Measurements from ENCODE around the gene POLR3H.

The POLR3H gene

DNA sequence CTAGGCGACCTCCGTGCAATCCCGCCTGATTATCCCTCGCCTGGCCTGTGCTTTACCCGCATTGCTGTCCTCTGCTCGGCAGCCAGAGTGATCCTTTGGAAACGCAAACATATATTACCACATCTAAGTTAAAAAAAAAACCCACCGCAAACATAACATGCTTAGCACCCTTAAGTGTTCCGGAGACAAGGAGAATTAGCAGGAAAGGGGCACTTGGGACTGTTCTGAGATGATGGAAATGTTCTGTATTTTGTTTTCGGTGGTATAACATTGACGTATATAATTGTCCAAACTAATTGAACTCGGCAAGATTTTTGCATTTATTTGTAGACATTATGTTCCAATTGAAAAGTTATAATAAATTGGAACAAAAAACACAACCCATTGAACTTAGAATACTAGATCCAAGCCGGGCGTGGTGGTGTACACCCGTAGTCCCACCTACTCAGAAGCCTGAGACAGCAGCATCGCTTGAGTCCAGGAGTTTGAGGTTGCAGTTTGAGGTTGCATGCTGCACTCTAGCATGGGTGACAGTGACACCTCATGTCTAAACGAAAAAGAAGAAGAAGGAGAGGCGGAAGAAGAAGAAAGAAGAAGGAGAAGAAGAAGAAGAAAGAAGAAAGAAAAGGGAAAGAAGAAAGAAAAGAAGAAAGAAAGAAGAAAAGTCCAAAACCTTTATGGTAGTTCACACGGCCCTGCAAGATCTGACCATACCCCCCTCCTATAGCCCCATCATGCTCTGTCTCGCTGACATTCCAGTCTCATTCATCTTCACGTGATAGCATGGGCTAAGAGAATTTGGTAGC lies 604 bp upstream of the POLR3H start:
- no peak for DNase-seq (ENCODE audit: low read depth)
- TF ChIP-seq, protein P1, sequence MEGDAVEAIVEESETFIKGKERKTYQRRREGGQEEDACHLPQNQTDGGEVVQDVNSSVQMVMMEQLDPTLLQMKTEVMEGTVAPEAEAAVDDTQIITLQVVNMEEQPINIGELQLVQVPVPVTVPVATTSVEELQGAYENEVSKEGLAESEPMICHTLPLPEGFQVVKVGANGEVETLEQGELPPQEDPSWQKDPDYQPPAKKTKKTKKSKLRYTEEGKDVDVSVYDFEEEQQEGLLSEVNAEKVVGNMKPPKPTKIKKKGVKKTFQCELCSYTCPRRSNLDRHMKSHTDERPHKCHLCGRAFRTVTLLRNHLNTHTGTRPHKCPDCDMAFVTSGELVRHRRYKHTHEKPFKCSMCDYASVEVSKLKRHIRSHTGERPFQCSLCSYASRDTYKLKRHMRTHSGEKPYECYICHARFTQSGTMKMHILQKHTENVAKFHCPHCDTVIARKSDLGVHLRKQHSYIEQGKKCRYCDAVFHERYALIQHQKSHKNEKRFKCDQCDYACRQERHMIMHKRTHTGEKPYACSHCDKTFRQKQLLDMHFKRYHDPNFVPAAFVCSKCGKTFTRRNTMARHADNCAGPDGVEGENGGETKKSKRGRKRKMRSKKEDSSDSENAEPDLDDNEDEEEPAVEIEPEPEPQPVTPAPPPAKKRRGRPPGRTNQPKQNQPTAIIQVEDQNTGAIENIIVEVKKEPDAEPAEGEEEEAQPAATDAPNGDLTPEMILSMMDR (IDR thresholded peaks at IDR 0.05; ENCODE audit: control insufficient read depth, extremely low read depth, insufficient read depth) = no peak
- peak overlapping the region; percentile 78 for H3K4me3 ChIP-seq (ENCODE audit: low read depth, low read length)

DNA sequence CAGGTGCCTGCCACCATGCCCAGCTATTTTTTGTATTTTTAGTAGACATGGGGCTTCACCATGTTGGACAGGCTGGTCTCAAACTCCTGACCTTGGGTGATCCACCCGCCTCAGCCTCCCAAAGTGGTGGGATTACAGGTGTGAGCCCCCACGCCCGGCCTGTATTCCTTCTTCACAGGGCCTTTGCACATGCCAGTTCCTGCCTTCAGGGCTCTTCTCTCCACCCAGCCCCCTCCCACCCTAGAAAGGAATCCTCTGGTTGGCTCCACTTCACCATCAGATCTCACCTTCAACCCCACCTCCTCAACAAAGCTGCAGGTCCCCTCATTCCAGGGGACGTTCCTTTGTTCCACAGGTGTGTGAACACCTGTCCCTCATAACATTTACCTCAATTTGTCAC lies 2.0 kb downstream of the POLR3H start:
- DNase-seq (ENCODE audit: low read depth) = no peak
- TF ChIP-seq, protein P1 (IDR thresholded peaks at IDR 0.05; ENCODE audit: control insufficient read depth, extremely low read depth, insufficient read depth) = no peak
- no peak overlapping the region for H3K4me3 ChIP-seq (ENCODE audit: low read depth, low read length)

DNA sequence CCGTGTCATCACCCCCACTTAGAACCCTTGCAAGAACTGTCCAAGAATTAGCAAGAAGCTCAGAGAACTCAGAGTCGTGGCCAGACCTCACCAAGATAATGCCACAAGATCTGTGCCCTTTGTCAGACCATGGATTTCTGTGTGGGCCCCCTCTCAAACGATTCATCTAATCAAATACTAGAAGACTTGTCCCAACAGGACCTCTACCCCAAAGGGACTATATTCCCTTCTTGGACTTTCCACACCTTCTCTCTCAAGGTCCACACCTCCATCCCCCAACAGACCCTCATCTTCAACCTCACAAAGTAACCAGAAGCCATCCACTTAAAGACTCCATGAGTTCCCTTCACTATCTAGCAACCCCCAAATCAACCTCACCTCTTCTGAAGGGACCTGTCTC lies 2.8 kb downstream of the POLR3H start:
- H3K4me3 ChIP-seq (ENCODE audit: low read depth, low read length) = no peak overlapping the region
- TF ChIP-seq, protein P1 (IDR thresholded peaks at IDR 0.05; ENCODE audit: control insufficient read depth, extremely low read depth, insufficient read depth) = no peak
- DNase-seq (ENCODE audit: low read depth) = no peak

DNA sequence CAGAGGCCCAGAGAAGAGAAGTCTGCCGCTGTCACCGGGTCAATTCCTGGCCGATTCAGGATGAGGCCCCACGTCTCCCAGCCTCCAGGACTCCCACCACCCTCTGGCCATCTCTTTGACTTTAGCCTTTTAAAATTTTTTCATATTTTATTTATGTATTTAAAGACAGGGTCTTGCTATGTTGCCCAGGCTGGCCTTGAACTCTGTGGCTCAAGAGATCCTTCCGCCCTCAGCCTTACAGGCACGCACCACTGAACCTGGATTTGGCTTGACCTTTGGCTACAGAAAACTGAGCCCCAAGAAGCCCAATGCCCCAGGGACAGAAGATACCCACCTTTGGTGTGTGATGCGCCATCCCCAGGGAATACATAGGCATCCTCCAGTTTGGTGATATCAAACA lies 3.9 kb downstream of the POLR3H start:
- TF ChIP-seq, protein P1 (IDR thresholded peaks at IDR 0.05; ENCODE audit: control insufficient read depth, extremely low read depth, insufficient read depth) = no peak
- no peak for DNase-seq (ENCODE audit: low read depth)
- no peak overlapping the region for H3K4me3 ChIP-seq (ENCODE audit: low read depth, low read length)

DNA sequence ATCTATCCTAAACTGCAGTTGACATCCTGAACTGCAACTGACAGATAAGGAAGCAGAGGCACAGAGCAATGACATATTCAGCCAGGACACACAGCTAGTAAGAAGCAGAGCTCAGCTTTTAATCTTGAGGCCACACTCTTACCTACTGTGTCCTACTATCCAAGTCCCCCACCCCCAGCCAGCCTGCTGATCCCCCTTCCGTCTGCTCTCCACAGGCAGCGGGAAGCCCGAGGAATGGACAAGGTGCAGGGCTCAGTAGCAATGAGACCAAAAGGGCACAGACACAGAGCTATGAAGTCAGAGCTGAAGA lies 4.3 kb downstream of the POLR3H start:
- no peak overlapping the region for H3K4me3 ChIP-seq (ENCODE audit: low read depth, low read length)
- no peak for DNase-seq (ENCODE audit: low read depth)
- TF ChIP-seq, protein P1 (IDR thresholded peaks at IDR 0.05; ENCODE audit: control insufficient read depth, extremely low read depth, insufficient read depth) = no peak

DNA sequence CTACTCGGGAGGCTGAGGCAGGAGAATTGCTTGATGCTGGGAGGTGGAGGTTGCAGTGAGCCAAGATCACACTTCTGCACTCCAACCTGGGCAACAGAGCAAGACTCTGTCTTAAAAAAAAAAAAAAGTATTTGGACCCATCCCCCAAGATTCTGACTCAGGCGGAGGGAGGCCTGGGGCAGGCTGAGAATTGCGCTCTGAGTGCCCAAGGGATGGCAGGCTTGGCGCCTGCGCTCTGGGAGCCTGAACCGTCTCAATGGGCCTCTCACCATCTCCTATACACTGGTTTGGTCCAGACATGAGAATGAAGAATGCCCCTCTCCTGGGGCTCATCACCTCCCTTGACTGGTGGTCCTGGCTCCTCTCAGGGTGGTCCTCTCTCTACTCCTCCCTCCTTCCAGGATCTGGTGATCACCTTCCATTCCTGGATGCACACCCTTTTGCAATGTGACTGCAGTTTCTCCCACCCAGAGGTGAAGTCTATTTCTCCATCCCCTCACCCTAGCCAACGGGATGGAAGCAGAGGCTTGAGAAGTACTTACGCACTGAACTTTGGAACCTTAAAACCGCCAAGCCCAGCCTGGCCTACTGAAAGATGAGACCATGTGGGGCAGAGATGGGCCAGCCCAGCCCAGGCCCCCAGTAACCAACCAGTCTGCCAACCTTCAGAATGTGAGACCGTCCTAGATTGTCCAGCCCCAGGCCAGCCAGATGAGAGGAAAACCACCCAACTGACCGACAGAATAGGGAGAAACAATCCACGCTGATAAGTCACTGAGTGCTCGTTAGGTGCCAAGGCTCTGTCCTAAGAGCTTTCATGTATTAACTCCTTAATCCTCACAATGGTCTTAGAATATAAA lies 4.9 kb downstream of the POLR3H start:
- TF ChIP-seq, protein P1 (IDR thresholded peaks at IDR 0.05; ENCODE audit: control insufficient read depth, extremely low read depth, insufficient read depth) = no peak
- no peak overlapping the region for H3K4me3 ChIP-seq (ENCODE audit: low read depth, low read length)
- no peak for DNase-seq (ENCODE audit: low read depth)
